GM18873 (cell line): ENCODE data around the gene PEPD.
"Not testable (repeated sequence)": the region's sequence is repeated elsewhere in the genome, so short reads cannot be mapped to it uniquely, and the experiment has no call there.

Experiments
- ATAC-seq: cut with Tn5 transposase; IDR thresholded peaks from one replicate; pipeline ENCODE4 v1.9.1; 2021; ENCODE audit warnings: mild to moderate bottlenecking, moderate library complexity, moderate number of reproducible peaks; ENCODE audit not compliant: unreplicated experiment, low FRiP score

Gene PEPD

GRCh38 chr19:33481863-33482262 lies 39.7 kb downstream of the PEPD start:
- ATAC-seq, result no peak

GRCh38 chr19:33479570-33479969 lies 42.0 kb downstream of the PEPD start:
- not testable (repeated sequence) for ATAC-seq

GRCh38 chr19:33477781-33478180 lies 43.8 kb downstream of the PEPD start:
- ATAC-seq, result no peak

- no peak for ATAC-seq
These were observed 45.4 kb downstream of the PEPD start for GRCh38 chr19:33476151-33476707.

GRCh38 chr19:33473653-33474305 lies 47.8 kb downstream of the PEPD start:
- no peak for ATAC-seq

- ATAC-seq, result no peak
These were observed 48.6 kb downstream of the PEPD start for GRCh38 chr19:33472691-33473652.

GRCh38 chr19:33472226-33472625 lies 49.4 kb downstream of the PEPD start:
- ATAC-seq, result no peak

- no peak for ATAC-seq
These were observed 50.2 kb downstream of the PEPD start for GRCh38 chr19:33471111-33471996.

GRCh38 chr19:33470686-33471085 lies 50.9 kb downstream of the PEPD start:
- no peak for ATAC-seq

- no peak for ATAC-seq
These were observed 51.6 kb downstream of the PEPD start for GRCh38 chr19:33470040-33470330.

- ATAC-seq, result no peak
These were observed 52.2 kb downstream of the PEPD start for GRCh38 chr19:33469171-33470039.

- no peak for ATAC-seq
These were observed 53.0 kb downstream of the PEPD start for GRCh38 chr19:33468361-33469170.

GRCh38 chr19:33467851-33468250 lies 53.7 kb downstream of the PEPD start:
- no peak for ATAC-seq

GRCh38 chr19:33465834-33466233 lies 55.8 kb downstream of the PEPD start:
- no peak for ATAC-seq

GRCh38 chr19:33465371-33465770 lies 56.2 kb downstream of the PEPD start:
- no peak for ATAC-seq

GRCh38 chr19:33464733-33465115 lies 56.9 kb downstream of the PEPD start:
- no peak for ATAC-seq

GRCh38 chr19:33464010-33464732 lies 57.4 kb downstream of the PEPD start:
- ATAC-seq, result no peak

GRCh38 chr19:33463199-33463598 lies 58.4 kb downstream of the PEPD start:
- ATAC-seq, result no peak
